ENCODE data around the gene TMEM131.

- TF ChIP-seq CTCF (conservative IDR thresholded peaks at IDR 0.05) (no peak), EZH2 (IDR thresholded peaks at IDR 0.05; ENCODE audit: low read depth) (no peak)
Observed at GRCh38 chr2:97995026-97995733, 568 bp downstream of the TMEM131 start.

Measured in PC-9 (cell line).